ENCODE measurements around the gene NYAP1. TPM values are rescaled to one million over a fixed set of nuclear protein-coding genes. Genes with fewer than 3 reads are reported as not detected.
A peak's percentile ranks its signal among the peaks of the same experiment; 100 is the strongest.
"Not testable (repeated sequence)": the region's sequence is repeated elsewhere in the genome, so short reads cannot be mapped to it uniquely, and the experiment has no call there.

Gene NYAP1
- total and polyA plus RNA-seq, 3 donors from 2014 or later: 15.7 to 27.3 (median 24.7) TPM

DNA sequence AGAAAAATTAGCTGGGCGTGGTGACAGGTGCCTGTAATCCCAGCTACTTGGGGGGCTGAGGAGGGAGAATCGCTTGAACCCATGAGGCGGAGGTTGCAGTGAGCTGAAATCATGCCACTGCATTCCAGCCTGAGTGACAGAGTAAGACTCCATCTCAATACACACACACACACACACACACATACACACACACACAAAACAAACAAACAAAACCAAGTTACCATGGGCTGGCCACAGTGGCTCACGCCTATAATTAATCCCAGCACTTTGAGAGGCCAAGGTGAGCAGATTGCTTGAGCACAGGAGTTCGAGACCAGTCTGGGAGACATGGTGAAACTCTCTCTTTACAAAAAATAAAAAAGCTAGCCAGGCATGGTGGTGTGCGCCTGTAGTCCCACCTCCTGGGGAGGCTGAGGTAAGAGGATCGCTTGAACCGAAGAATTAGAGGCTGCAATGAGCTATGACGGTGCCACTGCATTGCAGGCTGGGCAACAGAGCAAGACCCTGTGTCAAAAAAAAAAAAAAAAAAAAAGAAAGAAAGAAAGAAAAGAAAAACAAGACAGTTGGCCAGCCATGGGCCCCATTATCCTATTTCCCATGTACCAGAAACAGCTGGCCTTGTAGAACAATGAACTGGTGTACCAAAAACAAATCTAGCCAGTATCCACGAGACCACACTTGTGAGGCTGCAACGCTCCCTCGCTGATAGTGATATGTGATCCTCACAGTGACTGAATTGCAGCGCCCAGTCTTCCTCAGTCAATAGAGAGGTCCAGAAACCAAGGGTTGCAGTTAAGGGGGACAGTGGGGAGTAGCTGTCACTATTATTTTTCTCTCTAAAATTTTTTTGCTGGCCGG is 48.7 kb downstream of the NYAP1 start:
- Histone ChIP-seq H3K27ac (no peak overlapping the region), H3K27me3 (no peaks in the 10 kb centered on the region), H3K4me3 (no peak overlapping the region), H3K4me1 (no peaks in the 10 kb centered on the region), H3K36me3 (ENCODE audit: low read depth, missing control alignments) (no peaks in the 10 kb centered on the region), H3K9me3 (no peaks in the 10 kb centered on the region)
- no peak for DNase-seq
- TF ChIP-seq, protein P1, sequence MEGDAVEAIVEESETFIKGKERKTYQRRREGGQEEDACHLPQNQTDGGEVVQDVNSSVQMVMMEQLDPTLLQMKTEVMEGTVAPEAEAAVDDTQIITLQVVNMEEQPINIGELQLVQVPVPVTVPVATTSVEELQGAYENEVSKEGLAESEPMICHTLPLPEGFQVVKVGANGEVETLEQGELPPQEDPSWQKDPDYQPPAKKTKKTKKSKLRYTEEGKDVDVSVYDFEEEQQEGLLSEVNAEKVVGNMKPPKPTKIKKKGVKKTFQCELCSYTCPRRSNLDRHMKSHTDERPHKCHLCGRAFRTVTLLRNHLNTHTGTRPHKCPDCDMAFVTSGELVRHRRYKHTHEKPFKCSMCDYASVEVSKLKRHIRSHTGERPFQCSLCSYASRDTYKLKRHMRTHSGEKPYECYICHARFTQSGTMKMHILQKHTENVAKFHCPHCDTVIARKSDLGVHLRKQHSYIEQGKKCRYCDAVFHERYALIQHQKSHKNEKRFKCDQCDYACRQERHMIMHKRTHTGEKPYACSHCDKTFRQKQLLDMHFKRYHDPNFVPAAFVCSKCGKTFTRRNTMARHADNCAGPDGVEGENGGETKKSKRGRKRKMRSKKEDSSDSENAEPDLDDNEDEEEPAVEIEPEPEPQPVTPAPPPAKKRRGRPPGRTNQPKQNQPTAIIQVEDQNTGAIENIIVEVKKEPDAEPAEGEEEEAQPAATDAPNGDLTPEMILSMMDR (IDR thresholded peaks at IDR 0.05): no peak
- TF ChIP-seq POLR2A (IDR thresholded peaks at IDR 0.05): no peak
- 91 to 93% methylated on average over 14 of the region's 14 CpGs for WGBS, 2 donors
- intact Hi-C loops (cut with DNase I; ENCODE audit: low total_unique reads): no loop called here

DNA sequence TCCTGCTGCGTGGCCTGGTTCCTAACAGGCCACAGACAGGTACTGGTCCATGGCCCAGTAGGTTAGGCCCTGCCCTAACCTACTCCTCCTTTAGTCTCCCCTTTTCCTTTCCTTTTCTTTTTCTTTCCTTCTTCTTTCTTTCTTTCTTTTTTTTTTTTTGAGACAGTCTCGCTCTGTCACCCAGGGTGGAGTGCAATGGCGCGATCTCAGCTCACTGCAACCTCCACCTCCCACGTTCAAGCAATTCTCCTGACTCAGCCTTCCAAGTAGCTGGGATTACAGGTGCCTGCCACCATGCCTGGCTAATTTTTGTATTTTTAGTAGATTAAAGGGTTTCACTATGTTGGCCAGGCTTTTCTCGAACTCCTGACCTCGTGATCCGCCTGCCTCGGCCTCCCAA is 52.3 kb downstream of the NYAP1 start:
- H3K27me3 ChIP-seq; H3K4me3 ChIP-seq; DNase-seq; H3K4me1 ChIP-seq; H3K36me3 ChIP-seq (ENCODE audit: low read depth, missing control alignments); H3K9me3 ChIP-seq; H3K27ac ChIP-seq; intact Hi-C loops (cut with DNase I; ENCODE audit: low total_unique reads): not testable (repeated sequence)
- 93 to 96% methylated on average over 9 of the region's 9 CpGs for WGBS, 2 donors

DNA sequence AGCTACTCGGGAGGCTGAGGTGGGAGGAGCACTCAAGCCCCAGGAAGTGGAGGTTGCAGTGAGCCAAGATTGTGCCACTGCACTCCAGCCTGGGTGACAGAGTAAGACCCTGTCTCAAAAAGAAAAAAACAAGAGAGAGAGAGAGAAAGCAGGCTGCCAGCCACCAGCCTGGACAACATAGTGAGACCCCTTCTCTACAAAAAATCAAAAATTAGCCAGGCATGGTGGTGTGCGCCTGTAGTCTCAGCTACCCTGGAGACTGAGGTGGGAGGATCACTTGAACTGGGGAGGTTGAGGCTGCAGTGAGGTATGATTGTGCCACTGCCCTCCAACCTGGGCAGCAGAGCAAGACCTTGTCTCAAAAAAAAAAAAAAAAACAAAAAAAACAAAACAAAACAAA is 53.0 kb downstream of the NYAP1 start:
- DNase-seq; H3K4me3 ChIP-seq; H3K9me3 ChIP-seq; H3K27me3 ChIP-seq; intact Hi-C loops (cut with DNase I; ENCODE audit: low total_unique reads); H3K4me1 ChIP-seq; H3K36me3 ChIP-seq (ENCODE audit: low read depth, missing control alignments); H3K27ac ChIP-seq: not testable (repeated sequence)
- WGBS, 2 donors: 90 to 94% methylated on average over 2 of the region's 2 CpGs

- DNase-seq: no peak
- Histone ChIP-seq H3K36me3 (ENCODE audit: low read depth, missing control alignments) (no peaks in the 10 kb centered on the region), H3K4me1 (peaks cover 4% of the 10 kb centered on the region), H3K9me3 (no peaks in the 10 kb centered on the region), H3K27ac (peak overlapping the region; percentile 20 to 60), H3K27me3 (no peaks in the 10 kb centered on the region), H3K4me3 (peak overlapping the region; percentile 4 to 95)
- intact Hi-C loops (cut with DNase I; ENCODE audit: low total_unique reads): no loop called here
- TF ChIP-seq, protein P1 (IDR thresholded peaks at IDR 0.05): no peak
- TF ChIP-seq POLR2A (IDR thresholded peaks at IDR 0.05): no peak
- WGBS, 2 donors: 7 to 8% methylated on average over 8 of the region's 8 CpGs
These were observed 54.6 kb downstream of the NYAP1 start for GRCh38 chr7:100538348-100538653.

DNA sequence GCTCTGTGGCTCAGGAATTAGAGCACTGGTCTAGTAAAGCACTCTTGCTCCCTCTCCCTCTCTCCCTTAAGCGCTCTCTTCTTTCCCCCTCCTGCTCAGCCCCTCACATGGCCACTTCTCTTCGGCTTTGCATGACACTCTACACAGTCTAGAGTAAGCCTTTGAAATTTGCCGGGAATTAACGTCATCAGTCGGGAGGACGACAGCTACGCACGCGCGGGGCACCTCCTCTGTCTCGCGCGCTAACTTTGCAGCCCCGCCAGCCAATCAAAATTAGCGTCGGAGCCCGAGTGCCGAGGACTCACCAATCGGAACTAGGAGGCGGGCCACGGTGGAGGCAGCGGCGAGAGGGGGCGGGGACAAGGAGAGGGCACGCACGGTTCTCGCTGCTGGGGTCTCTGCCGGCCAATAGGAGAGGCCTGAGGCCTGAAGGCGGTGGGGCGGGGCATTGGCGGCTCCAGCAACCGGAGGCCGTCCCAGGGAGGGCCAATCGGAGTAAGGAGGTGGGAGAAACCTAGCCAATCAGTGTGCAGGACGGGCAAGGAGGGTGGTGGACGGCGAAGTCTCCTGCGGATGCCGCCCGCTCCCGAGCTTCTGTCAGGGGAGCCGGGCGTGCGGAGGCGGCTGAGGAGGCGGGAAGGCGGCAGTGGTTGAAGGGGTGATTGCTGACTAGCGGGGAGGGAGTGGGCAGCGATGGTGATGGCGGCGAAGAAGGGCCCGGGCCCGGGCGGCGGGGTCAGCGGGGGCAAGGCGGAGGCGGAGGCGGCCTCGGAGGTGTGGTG is 55.1 kb downstream of the NYAP1 start, which contains the start of gene AGFG2:
TSS of gene AGFG2 (plus strand) at position 550 of the 782 bp plus-strand sequence. CDS start at position 694, 144 bp downstream.
- DNase-seq: peak; percentile 100
- 1% methylated on average over 44 to 60 of the region's 60 CpGs for WGBS, 2 donors

More for the DNA sequence above, 55.1 kb downstream of the NYAP1 start, which contains the start of gene AGFG2:
- H3K4me3 ChIP-seq: peak within 1 kb of the TSS; percentile 91 to 95
- H3K9me3 ChIP-seq: no peaks in the 10 kb centered on the region
- intact Hi-C loops (cut with DNase I; ENCODE audit: low total_unique reads): no loop called here
- H3K4me1 ChIP-seq: peaks cover 7% of the 10 kb centered on the region
- TF ChIP-seq, protein P1 (IDR thresholded peaks at IDR 0.05): no peak
- TF ChIP-seq POLR2A (IDR thresholded peaks at IDR 0.05): peak; percentile 80
- no peaks in the 10 kb centered on the region for H3K27me3 ChIP-seq
- no peaks in the 10 kb centered on the region for H3K36me3 ChIP-seq (ENCODE audit: low read depth, missing control alignments)
- peak within 1 kb of the TSS; percentile 74 to 83 for H3K27ac ChIP-seq
